GM23338 (cell line): ENCODE measurements around the gene PRSS57. TPM values are rescaled to one million over a fixed set of nuclear protein-coding genes. Genes with fewer than 3 reads are reported as not detected.

Experiments used
- ATAC-seq: fragments of 200-7000 bp; cut with Tn5 transposase; 3 replicates; pipeline ENCODE4 v1.9.1; 2020
- DNase-seq: peaks from one replicate; pipeline ENCODE4 v3.0.0-alpha.2; 2015; ENCODE audit warnings: low spot score
- H2AFZ ChIP-seq: fragments of 200-600 bp; sonication (generic); 2 replicates; pipeline ENCODE4 v1.8.0; 2016; ENCODE audit warnings: antibody characterized with exemption, mild to moderate bottlenecking, moderate library complexity
- H3F3A ChIP-seq: fragments of 200-600 bp; sonication (generic); replicated peaks from 2 replicates; pipeline ENCODE4 v1.8.0; 2017; ENCODE audit warnings: antibody characterized with exemption, mixed run types, low read depth
- H3K27ac ChIP-seq: fragments of 200-600 bp; sonication (generic); 2 replicates; pipeline ENCODE4 v1.6.1; 2016; ENCODE audit warnings: low read depth
- H3K27me3 ChIP-seq: fragments of 200-600 bp; sonication (generic); 2 replicates; pipeline ENCODE4 v1.8.0; 2016; ENCODE audit warnings: mild to moderate bottlenecking, mixed run types, moderate library complexity; ENCODE audit not compliant: insufficient read depth
- H3K36me3 ChIP-seq: fragments of 200-600 bp; sonication (generic); 2 replicates; pipeline ENCODE4 v1.8.0; 2016; ENCODE audit warnings: mild to moderate bottlenecking; ENCODE audit not compliant: insufficient read depth
- H3K4me1 ChIP-seq: fragments of 200-600 bp; sonication (generic); 2 replicates; pipeline ENCODE4 v1.8.0; 2016; ENCODE audit warnings: mild to moderate bottlenecking, moderate library complexity; ENCODE audit not compliant: insufficient read depth
- H3K4me2 ChIP-seq: fragments of 200-600 bp; sonication (generic); 2 replicates; pipeline ENCODE4 v1.7.1; 2017; ENCODE audit warnings: mixed run types
- H3K4me3 ChIP-seq: fragments of 200-600 bp; sonication (generic); 2 replicates; pipeline ENCODE4 v1.6.1; 2016; ENCODE audit warnings: mixed run types
- H3K79me2 ChIP-seq: fragments of 200-600 bp; sonication (generic); replicated peaks from 2 replicates; pipeline ENCODE4 v1.8.0; 2017; ENCODE audit warnings: mild to moderate bottlenecking; ENCODE audit not compliant: insufficient read depth
- H3K9me2 ChIP-seq: fragments of 200-600 bp; sonication (generic); 2 replicates; pipeline ENCODE4 v1.8.0; 2017; ENCODE audit not compliant: insufficient read depth
- H4K20me1 ChIP-seq: fragments of 200-600 bp; sonication (generic); replicated peaks from 2 replicates; pipeline ENCODE4 v1.8.0; 2017; ENCODE audit warnings: mild to moderate bottlenecking; ENCODE audit not compliant: insufficient read depth
- H3K27ac Mint-ChIP-seq: 2 replicates; pipeline ENCODE4 v1.8.0; 2020; ENCODE audit warnings: inconsistent platforms, mild to moderate bottlenecking, moderate library complexity, mixed read lengths
- H3K27me3 Mint-ChIP-seq: 3 replicates; pipeline ENCODE4 v1.8.0; 2022; ENCODE audit warnings: low read depth, mild to moderate bottlenecking, moderate library complexity, mixed read lengths, inconsistent platforms; ENCODE audit not compliant: insufficient read depth, poor library complexity
- H3K36me3 Mint-ChIP-seq: 3 replicates; pipeline ENCODE4 v1.8.0; 2021; ENCODE audit warnings: low read depth, mild to moderate bottlenecking, inconsistent platforms, moderate library complexity, mixed read lengths
- H3K4me1 Mint-ChIP-seq: 3 replicates; pipeline ENCODE4 v1.8.0; 2020; ENCODE audit warnings: mild to moderate bottlenecking, inconsistent platforms, mixed read lengths
- H3K4me3 Mint-ChIP-seq: 3 replicates; pipeline ENCODE4 v1.8.0; 2021; ENCODE audit warnings: moderate library complexity, mild to moderate bottlenecking, inconsistent platforms, mixed read lengths
- H3K9me3 Mint-ChIP-seq: 3 replicates; pipeline ENCODE4 v1.8.0; 2020; ENCODE audit warnings: moderate library complexity, mild to moderate bottlenecking, inconsistent platforms, mixed read lengths
- CREB1 ChIP-seq: fragments of 250-450 bp; sonication (Bioruptor Pico); IDR thresholded peaks from 2 replicates; pipeline ENCODE4 v1.5.0; 2020; ENCODE audit warnings: low read depth, mild to moderate bottlenecking, moderate library complexity
- EZH2 ChIP-seq: fragments of 200-600 bp; sonication (generic); IDR thresholded peaks from one replicate; pipeline ENCODE4 v1.8.0; 2017; ENCODE audit warnings: antibody characterized with exemption, mild to moderate bottlenecking, low read depth; ENCODE audit not compliant: unreplicated experiment
- EZH2phosphoT487 ChIP-seq: fragments of 200-600 bp; sonication (generic); IDR thresholded peaks from one replicate; pipeline ENCODE4 v1.8.1; 2018; ENCODE audit warnings: antibody characterized with exemption; ENCODE audit not compliant: unreplicated experiment
- JUNB ChIP-seq: IDR thresholded peaks from one replicate; pipeline ENCODE4 v1.6.1; 2016; ENCODE audit warnings: antibody characterized with exemption; ENCODE audit not compliant: unreplicated experiment
- NANOG ChIP-seq: IDR thresholded peaks from 2 replicates; pipeline ENCODE4 v1.6.1; 2016; ENCODE audit warnings: antibody characterized with exemption, borderline replicate concordance
- POLR2AphosphoS5 ChIP-seq: IDR thresholded peaks from 2 replicates; pipeline ENCODE4 v1.6.1; 2016; ENCODE audit warnings: antibody characterized with exemption, low read depth
- REST ChIP-seq: IDR thresholded peaks from one replicate; pipeline ENCODE4 v1.6.1; 2018; ENCODE audit warnings: antibody characterized with exemption; ENCODE audit not compliant: unreplicated experiment
- ZNF114 ChIP-seq: fragments of 250-450 bp; sonication (Bioruptor Pico); IDR thresholded peaks from 2 replicates; pipeline ENCODE4 v1.5.0; 2020; ENCODE audit warnings: mild to moderate bottlenecking, moderate library complexity
- polyA plus RNA-seq: library from polyadenylated mRNA; unstranded; fragments of >200 nt; fragmentation: Nextera tagmentation; extraction: Ambion mirVana; gene quantifications from 2 replicates; pipeline ENCODE4 v1.2.1, GENCODE V29; 2016
- total RNA-seq: library from RNA; depleted of rRNA; stranded (reverse); fragments of >200 nt; shearing (Covaris generic); gene quantifications from 2 replicates; pipeline ENCODE4 v1.2.3, GENCODE V29; 2014
- TF ChIP-seq, protein P1 (sequence below): IDR thresholded peaks from 2 replicates; pipeline ENCODE4 v1.6.1; 2016; ENCODE audit warnings: antibody characterized with exemption

The PRSS57 gene
- total and polyA plus RNA-seq, 2 experiments from 2014 or later = 0.34 TPM; not detected in 1

GRCh38 chr19:725461-726089 is 30.3 kb upstream of the PRSS57 start (continued):
- TF ChIP-seq REST = no peak
- no peak for TF ChIP-seq CREB1 (CRISPR knock-in tag)
- TF ChIP-seq EZH2phosphoT487 = no peak
- TF ChIP-seq, protein P1, sequence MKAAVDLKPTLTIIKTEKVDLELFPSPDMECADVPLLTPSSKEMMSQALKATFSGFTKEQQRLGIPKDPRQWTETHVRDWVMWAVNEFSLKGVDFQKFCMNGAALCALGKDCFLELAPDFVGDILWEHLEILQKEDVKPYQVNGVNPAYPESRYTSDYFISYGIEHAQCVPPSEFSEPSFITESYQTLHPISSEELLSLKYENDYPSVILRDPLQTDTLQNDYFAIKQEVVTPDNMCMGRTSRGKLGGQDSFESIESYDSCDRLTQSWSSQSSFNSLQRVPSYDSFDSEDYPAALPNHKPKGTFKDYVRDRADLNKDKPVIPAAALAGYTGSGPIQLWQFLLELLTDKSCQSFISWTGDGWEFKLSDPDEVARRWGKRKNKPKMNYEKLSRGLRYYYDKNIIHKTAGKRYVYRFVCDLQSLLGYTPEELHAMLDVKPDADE = no peak
- TF ChIP-seq POLR2AphosphoS5 = no peak
- no peak for TF ChIP-seq EZH2

DNA sequence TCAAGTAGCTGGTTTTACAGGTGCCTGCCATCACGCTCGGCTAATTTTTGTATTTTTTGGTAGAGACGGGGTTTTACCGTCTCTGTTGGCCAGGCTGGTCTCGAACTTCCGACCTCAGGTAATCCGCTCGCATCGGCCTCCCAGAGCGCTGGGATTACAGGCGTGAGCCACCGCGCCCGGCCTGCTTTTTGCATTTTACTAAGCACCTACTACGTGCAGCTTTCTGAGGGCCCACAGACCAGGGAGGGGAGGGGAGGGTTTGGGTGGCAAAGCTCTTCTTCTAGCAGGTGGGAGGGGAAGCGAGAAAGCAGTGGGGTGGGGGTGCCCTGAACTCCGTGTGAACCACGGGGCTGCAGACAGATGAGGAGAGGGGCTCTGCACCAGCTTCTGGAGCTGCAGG is 28.5 kb upstream of the PRSS57 start:
- no peaks in the 10 kb centered on the region for H3K79me2 ChIP-seq
- Mint-ChIP-seq H3K9me3 (peaks cover 2% of the 10 kb centered on the region; the same call in 1 of the 3 replicates), H3K4me1 (peaks cover under 1% of the 10 kb centered on the region; the same call in 1 of the 3 replicates), H3K27me3 (no peaks in the 10 kb centered on the region), H3K36me3 (no peaks in the 10 kb centered on the region), H3K27ac (no peak overlapping the region), H3K4me3 (no peak overlapping the region)
- no peak overlapping the region for H3K27ac ChIP-seq
- no peaks in the 10 kb centered on the region for H3K36me3 ChIP-seq
- H3K27me3 ChIP-seq = peaks cover 7% of the 10 kb centered on the region; the same call in 1 of the 2 replicates
- no peak overlapping the region for H3K4me2 ChIP-seq
- H4K20me1 ChIP-seq = no peaks in the 10 kb centered on the region; the same call in 1 of the 2 replicates
- no peak overlapping the region for H3K4me3 ChIP-seq
- ATAC-seq (no peak), DNase-seq (no peak)
- no peak overlapping the region for H2AFZ ChIP-seq
- H3K4me1 ChIP-seq = peaks cover 3% of the 10 kb centered on the region; the same call in 1 of the 2 replicates
- H3K9me2 ChIP-seq = no peaks in the 10 kb centered on the region
- no peaks in the 10 kb centered on the region for H3F3A ChIP-seq
- no peak for TF ChIP-seq ZNF114 (CRISPR knock-in tag)
- no peak for TF ChIP-seq NANOG
- TF ChIP-seq POLR2AphosphoS5 = no peak
- TF ChIP-seq EZH2phosphoT487 = no peak
- no peak for TF ChIP-seq JUNB
- TF ChIP-seq REST = no peak
- no peak for TF ChIP-seq EZH2
